SK-N-SH (cell line): Measurements from ENCODE around the gene NELFE.

Experiments
- CTCF ChIP-seq: fragments of 200-600 bp; sonication (generic); IDR thresholded peaks from 2 replicates; pipeline ENCODE4 v1.6.1; 2017; ENCODE audit warnings: antibody characterized with exemption, mild to moderate bottlenecking, moderate library complexity
- FOXM1 ChIP-seq: IDR thresholded peaks from 2 replicates; pipeline ENCODE4 v1.4.0; 2012; ENCODE audit warnings: low read depth, mild to moderate bottlenecking
- MAX ChIP-seq: IDR thresholded peaks from 2 replicates; pipeline ENCODE4 v1.4.0; 2012; ENCODE audit warnings: low read depth
- MXI1 ChIP-seq: IDR thresholded peaks from 2 replicates; pipeline ENCODE4 v1.6.1; 2012; ENCODE audit warnings: mild to moderate bottlenecking, low read depth, low read length, improper control_type of control experiment
- POLR2AphosphoS5 ChIP-seq: IDR thresholded peaks from 2 replicates; pipeline ENCODE4 v1.6.1; 2012; ENCODE audit warnings: low read depth, low read length
- RAD21 ChIP-seq: IDR thresholded peaks from 2 replicates; pipeline ENCODE4 v1.6.1; 2012; ENCODE audit warnings: mild to moderate bottlenecking, low read length
- RXRA ChIP-seq: IDR thresholded peaks from 2 replicates; pipeline ENCODE4 v1.4.0; 2012; ENCODE audit warnings: low read depth, mild to moderate bottlenecking, borderline replicate concordance
- TAF1 ChIP-seq: IDR thresholded peaks from 2 replicates; pipeline ENCODE4 v1.6.1; 2012; ENCODE audit warnings: low read depth, mild to moderate bottlenecking, low read length, moderate library complexity, borderline replicate concordance
- TCF12 ChIP-seq: IDR thresholded peaks from 2 replicates; pipeline ENCODE4 v1.4.0; 2012
- YY1 ChIP-seq: IDR thresholded peaks from 2 replicates; pipeline ENCODE4 v1.4.0; 2012; ENCODE audit warnings: low read depth, mild to moderate bottlenecking
- TF ChIP-seq, protein P1 (sequence below): IDR thresholded peaks from 2 replicates; pipeline ENCODE4; 2012
- TF ChIP-seq, protein P2 (sequence below): IDR thresholded peaks from 2 replicates; pipeline ENCODE4 v1.6.1; 2012; ENCODE audit warnings: mild to moderate bottlenecking, low read depth, low read length, moderate library complexity

- TF ChIP-seq, protein P1, sequence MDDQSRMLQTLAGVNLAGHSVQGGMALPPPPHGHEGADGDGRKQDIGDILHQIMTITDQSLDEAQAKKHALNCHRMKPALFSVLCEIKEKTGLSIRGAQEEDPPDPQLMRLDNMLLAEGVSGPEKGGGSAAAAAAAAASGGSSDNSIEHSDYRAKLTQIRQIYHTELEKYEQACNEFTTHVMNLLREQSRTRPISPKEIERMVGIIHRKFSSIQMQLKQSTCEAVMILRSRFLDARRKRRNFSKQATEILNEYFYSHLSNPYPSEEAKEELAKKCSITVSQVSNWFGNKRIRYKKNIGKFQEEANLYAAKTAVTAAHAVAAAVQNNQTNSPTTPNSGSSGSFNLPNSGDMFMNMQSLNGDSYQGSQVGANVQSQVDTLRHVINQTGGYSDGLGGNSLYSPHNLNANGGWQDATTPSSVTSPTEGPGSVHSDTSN = no peak
- TF ChIP-seq MXI1 (no peak), CTCF (no peak), POLR2AphosphoS5 (no peak), TCF12 (no peak), FOXM1 (no peak), RAD21 (no peak), MAX (no peak), TAF1 (no peak), YY1 (no peak), RXRA (no peak)
- TF ChIP-seq, protein P2, sequence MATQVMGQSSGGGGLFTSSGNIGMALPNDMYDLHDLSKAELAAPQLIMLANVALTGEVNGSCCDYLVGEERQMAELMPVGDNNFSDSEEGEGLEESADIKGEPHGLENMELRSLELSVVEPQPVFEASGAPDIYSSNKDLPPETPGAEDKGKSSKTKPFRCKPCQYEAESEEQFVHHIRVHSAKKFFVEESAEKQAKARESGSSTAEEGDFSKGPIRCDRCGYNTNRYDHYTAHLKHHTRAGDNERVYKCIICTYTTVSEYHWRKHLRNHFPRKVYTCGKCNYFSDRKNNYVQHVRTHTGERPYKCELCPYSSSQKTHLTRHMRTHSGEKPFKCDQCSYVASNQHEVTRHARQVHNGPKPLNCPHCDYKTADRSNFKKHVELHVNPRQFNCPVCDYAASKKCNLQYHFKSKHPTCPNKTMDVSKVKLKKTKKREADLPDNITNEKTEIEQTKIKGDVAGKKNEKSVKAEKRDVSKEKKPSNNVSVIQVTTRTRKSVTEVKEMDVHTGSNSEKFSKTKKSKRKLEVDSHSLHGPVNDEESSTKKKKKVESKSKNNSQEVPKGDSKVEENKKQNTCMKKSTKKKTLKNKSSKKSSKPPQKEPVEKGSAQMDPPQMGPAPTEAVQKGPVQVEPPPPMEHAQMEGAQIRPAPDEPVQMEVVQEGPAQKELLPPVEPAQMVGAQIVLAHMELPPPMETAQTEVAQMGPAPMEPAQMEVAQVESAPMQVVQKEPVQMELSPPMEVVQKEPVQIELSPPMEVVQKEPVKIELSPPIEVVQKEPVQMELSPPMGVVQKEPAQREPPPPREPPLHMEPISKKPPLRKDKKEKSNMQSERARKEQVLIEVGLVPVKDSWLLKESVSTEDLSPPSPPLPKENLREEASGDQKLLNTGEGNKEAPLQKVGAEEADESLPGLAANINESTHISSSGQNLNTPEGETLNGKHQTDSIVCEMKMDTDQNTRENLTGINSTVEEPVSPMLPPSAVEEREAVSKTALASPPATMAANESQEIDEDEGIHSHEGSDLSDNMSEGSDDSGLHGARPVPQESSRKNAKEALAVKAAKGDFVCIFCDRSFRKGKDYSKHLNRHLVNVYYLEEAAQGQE = no peak
Observed at GRCh38 chr6:31940256-31940664, 18.5 kb downstream of the NELFE start.
